Liver (tissue), 9 donors: ENCODE data around the gene SMOC2. TPM values are rescaled to one million over a fixed set of nuclear protein-coding genes. Genes with fewer than 3 reads are reported as not detected.

Experiments
- DNase-seq: peaks from one replicate; pipeline ENCODE4 v3.0.0-alpha.2; 2017; ENCODE audit warnings: low spot score
- H3K27ac ChIP-seq, 2 donors: one replicate each; pipeline ENCODE4 v1.7.0; 2013; ENCODE audit warnings: inconsistent platforms in 2 of 2, low read length in 2 of 2, control low read depth in 1 of 2, low read depth in 1 of 2, mild to moderate bottlenecking in 1 of 2
- H3K27me3 ChIP-seq, 4 donors: one replicate each; pipeline versions ENCODE4 v1.6.1 to v1.7.0; 2013; ENCODE audit warnings: low read length in 3 of 4, inconsistent platforms in 1 of 4, mild to moderate bottlenecking in 1 of 4, moderate library complexity in 1 of 4; ENCODE audit not compliant: control insufficient read depth in 4 of 4, insufficient read depth in 4 of 4
- H3K36me3 ChIP-seq, 4 donors: one replicate each; pipeline versions ENCODE4 v1.6.1 to v1.7.0; 2013; ENCODE audit warnings: low read length in 3 of 4, mild to moderate bottlenecking in 3 of 4, low read depth in 1 of 4, moderate library complexity in 1 of 4; ENCODE audit not compliant: control insufficient read depth in 4 of 4, insufficient read depth in 3 of 4
- H3K4me1 ChIP-seq, 4 donors: one replicate each; pipeline versions ENCODE4 v1.6.1 to v1.7.0; 2013; ENCODE audit warnings: low read length in 3 of 4, mild to moderate bottlenecking in 3 of 4, moderate library complexity in 1 of 4; ENCODE audit not compliant: control insufficient read depth in 4 of 4, insufficient read depth in 4 of 4
- H3K4me3 ChIP-seq, 3 donors: one replicate each; pipeline versions ENCODE4 v1.6.1 to v1.7.0; 2013; ENCODE audit warnings: low read length in 3 of 3, control low read depth in 1 of 3, low read depth in 1 of 3, mild to moderate bottlenecking in 1 of 3
- H3K9ac ChIP-seq, 2 donors: one replicate each; pipeline ENCODE4 v1.7.0; 2013; ENCODE audit warnings: low read length in 2 of 2, mild to moderate bottlenecking in 2 of 2, moderate library complexity in 2 of 2, control low read depth in 1 of 2, low read depth in 1 of 2
- H3K9me3 ChIP-seq, 4 donors: one replicate each; pipeline versions ENCODE4 v1.6.1 to v1.7.0; 2013; ENCODE audit warnings: low read length in 3 of 4; ENCODE audit not compliant: control insufficient read depth in 4 of 4
- ATF3 ChIP-seq: IDR thresholded peaks from 2 replicates; pipeline ENCODE4 v1.6.1; 2016; ENCODE audit warnings: antibody characterized with exemption
- EGR1 ChIP-seq, 2 donors: IDR thresholded peaks; 2 replicates each; pipeline ENCODE4 v1.6.1; 2016 to 2018; ENCODE audit warnings: antibody characterized with exemption in 2 of 2, low read depth in 2 of 2
- FOXA1 ChIP-seq: IDR thresholded peaks from 2 replicates; pipeline ENCODE4 v1.6.1; 2016; ENCODE audit warnings: antibody characterized with exemption
- FOXA2 ChIP-seq: IDR thresholded peaks from 2 replicates; pipeline ENCODE4 v1.6.1; 2016; ENCODE audit warnings: antibody characterized with exemption
- GABPA ChIP-seq, 2 donors: IDR thresholded peaks in 1 of 2; conservative IDR thresholded peaks in 1 of 2; 2 replicates each; pipeline ENCODE4 v1.6.1; 2016; ENCODE audit warnings: antibody characterized with exemption in 2 of 2, mild to moderate bottlenecking in 1 of 2, moderate library complexity in 1 of 2
- HNF4A ChIP-seq, 2 donors: conservative IDR thresholded peaks; 2 replicates each; pipeline ENCODE4 v1.6.1; 2016; ENCODE audit warnings: antibody characterized with exemption in 2 of 2, mild to moderate bottlenecking in 2 of 2
- HNF4G ChIP-seq: IDR thresholded peaks from 2 replicates; pipeline ENCODE4 v1.6.1; 2016; ENCODE audit warnings: antibody characterized with exemption
- JUND ChIP-seq, 2 donors: IDR thresholded peaks; 2 replicates each; pipeline ENCODE4 v1.6.1; 2016; ENCODE audit warnings: antibody characterized with exemption in 2 of 2
- NR2F2 ChIP-seq: IDR thresholded peaks from 2 replicates; pipeline ENCODE4 v1.6.1; 2016; ENCODE audit warnings: antibody characterized with exemption
- RAD21 ChIP-seq, 2 donors: IDR thresholded peaks; 2 replicates each; pipeline ENCODE4 v1.6.1; 2016; ENCODE audit warnings: antibody characterized with exemption in 2 of 2, mild to moderate bottlenecking in 2 of 2
- RXRA ChIP-seq, 2 donors: IDR thresholded peaks; 2 replicates each; pipeline ENCODE4 v1.6.1; 2017 to 2018; ENCODE audit warnings: antibody characterized with exemption in 2 of 2, mild to moderate bottlenecking in 1 of 2
- SP1 ChIP-seq: IDR thresholded peaks from 2 replicates; pipeline ENCODE4 v1.6.1; 2018; ENCODE audit warnings: antibody characterized with exemption, mild to moderate bottlenecking
- TAF1 ChIP-seq: conservative IDR thresholded peaks from 2 replicates; pipeline ENCODE4 v1.6.1; 2016; ENCODE audit warnings: antibody characterized with exemption, mild to moderate bottlenecking
- YY1 ChIP-seq: IDR thresholded peaks from 2 replicates; pipeline ENCODE4 v1.6.1; 2016; ENCODE audit warnings: antibody characterized with exemption, mild to moderate bottlenecking
- WGBS: extraction: QIAGEN DNeasy Blood & Tissue Kit; methylation state at CpG from one replicate; pipeline ENCODE4 v1.1.7; 2013; 5-methylcytosine and 5-hydroxymethylcytosine counted together
- polyA plus RNA-seq, 2 donors: library from polyadenylated mRNA; stranded (reverse) in 1 of 2; unstranded in 1 of 2; fragments of 200-250 nt in 1 of 2; fragments of >200 nt in 1 of 2; fragmentation: Nextera tagmentation in 1 of 2; extraction: Ambion mirVana in 1 of 2; gene quantifications; one replicate each; pipeline versions ENCODE4 v1.2.1 to v1.2.3, GENCODE V29; 2013 to 2015
- total RNA-seq, 2 donors: library from RNA; depleted of rRNA; stranded (reverse); fragments of >200 nt; gene quantifications; one replicate each; pipeline ENCODE4 v1.2.3, GENCODE V29; 2014
- TF ChIP-seq, protein P1 (sequence below): IDR thresholded peaks from 2 replicates; pipeline ENCODE4 v1.6.1; 2016; ENCODE audit warnings: antibody characterized with exemption, mild to moderate bottlenecking
- TF ChIP-seq, protein P2 (sequence below): fragments of 150-350 bp; IDR thresholded peaks from 2 replicates; pipeline ENCODE4 v1.5.1; 2017; ENCODE audit warnings: improper control_type of control experiment, low read depth, low read length; ENCODE audit not compliant: missing input control
- TF ChIP-seq, protein P3 (sequence below): IDR thresholded peaks from 2 replicates; pipeline ENCODE4 v1.6.1; 2016; ENCODE audit warnings: antibody characterized with exemption
- TF ChIP-seq, protein P4 (sequence below): IDR thresholded peaks from 2 replicates; pipeline ENCODE4 v1.6.1; 2016; ENCODE audit warnings: antibody characterized with exemption
- donor health status: healthy.
- donor health status: healthy.
- donor health status: healthy.
- donor health status: healthy.
- donor health status: healthy.

The SMOC2 gene
- total and polyA plus RNA-seq, 4 donors: 0.23 to 1.9 (median 1.1) TPM

DNA sequence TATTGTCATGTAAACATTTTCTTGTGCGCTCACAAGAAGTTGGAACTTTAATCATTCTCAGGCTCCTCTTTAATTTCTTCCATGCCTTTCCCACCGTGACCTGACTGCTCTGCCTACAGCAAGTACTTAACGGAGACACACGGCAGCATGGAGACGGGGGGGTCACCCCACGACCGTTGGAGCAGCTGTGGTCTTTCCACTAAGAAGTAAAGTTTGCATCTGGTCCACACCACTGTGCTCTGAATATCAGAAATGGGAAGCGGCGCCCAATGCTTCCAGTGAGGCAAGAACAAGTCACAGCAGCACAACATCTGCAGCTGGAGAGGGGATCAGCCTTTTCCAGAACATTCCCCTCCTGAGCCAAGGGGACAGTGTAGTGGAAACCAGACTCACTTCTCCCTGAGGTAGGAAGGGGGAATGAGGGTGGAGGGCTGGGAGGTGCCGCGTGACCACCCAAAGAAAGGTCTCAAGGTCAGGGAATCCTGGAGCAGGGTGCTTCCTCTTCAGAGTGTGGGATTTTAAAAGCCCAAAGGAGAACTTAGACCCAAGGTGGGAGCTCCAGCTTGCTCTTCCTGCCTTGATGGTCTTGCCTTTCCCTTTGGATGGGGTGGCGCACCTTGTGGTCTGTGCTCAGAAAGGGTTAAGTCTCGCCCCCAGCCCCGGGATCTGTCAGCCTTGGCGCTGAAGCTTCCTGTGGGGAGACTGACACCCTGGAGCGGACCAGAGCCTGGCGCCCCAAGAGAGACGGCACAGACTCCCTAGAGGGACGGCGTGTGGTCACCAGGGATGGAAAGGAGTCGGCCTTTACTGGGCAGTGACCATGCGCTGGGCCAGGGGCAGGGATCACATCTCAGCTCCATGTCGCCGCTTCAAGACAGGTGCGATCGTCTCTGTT lies 25.6 kb upstream of the SMOC2 start:
- Histone ChIP-seq H3K4me3 (no peak overlapping the region), H3K9ac (no peak overlapping the region), H3K27ac (no peak overlapping the region), H3K36me3 (no peaks in the 10 kb centered on the region), H3K4me1 (no peaks in the 10 kb centered on the region), H3K27me3 (no peaks in the 10 kb centered on the region), H3K9me3 (peaks cover 0 to 2% (median 0%) of the 10 kb centered on the region in 4 donors)
- 81% methylated on average over 26 of the region's 26 CpGs for WGBS
- TF ChIP-seq HNF4G: no peak
- TF ChIP-seq, protein P1, sequence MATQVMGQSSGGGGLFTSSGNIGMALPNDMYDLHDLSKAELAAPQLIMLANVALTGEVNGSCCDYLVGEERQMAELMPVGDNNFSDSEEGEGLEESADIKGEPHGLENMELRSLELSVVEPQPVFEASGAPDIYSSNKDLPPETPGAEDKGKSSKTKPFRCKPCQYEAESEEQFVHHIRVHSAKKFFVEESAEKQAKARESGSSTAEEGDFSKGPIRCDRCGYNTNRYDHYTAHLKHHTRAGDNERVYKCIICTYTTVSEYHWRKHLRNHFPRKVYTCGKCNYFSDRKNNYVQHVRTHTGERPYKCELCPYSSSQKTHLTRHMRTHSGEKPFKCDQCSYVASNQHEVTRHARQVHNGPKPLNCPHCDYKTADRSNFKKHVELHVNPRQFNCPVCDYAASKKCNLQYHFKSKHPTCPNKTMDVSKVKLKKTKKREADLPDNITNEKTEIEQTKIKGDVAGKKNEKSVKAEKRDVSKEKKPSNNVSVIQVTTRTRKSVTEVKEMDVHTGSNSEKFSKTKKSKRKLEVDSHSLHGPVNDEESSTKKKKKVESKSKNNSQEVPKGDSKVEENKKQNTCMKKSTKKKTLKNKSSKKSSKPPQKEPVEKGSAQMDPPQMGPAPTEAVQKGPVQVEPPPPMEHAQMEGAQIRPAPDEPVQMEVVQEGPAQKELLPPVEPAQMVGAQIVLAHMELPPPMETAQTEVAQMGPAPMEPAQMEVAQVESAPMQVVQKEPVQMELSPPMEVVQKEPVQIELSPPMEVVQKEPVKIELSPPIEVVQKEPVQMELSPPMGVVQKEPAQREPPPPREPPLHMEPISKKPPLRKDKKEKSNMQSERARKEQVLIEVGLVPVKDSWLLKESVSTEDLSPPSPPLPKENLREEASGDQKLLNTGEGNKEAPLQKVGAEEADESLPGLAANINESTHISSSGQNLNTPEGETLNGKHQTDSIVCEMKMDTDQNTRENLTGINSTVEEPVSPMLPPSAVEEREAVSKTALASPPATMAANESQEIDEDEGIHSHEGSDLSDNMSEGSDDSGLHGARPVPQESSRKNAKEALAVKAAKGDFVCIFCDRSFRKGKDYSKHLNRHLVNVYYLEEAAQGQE: no peak
- DNase-seq: peak; percentile 21

GRCh38 chr6:168415993-168416530 lies 24.9 kb upstream of the SMOC2 start:
- Histone ChIP-seq H3K9ac (no peak overlapping the region), H3K27me3 (no peaks in the 10 kb centered on the region), H3K4me3 (no peak overlapping the region), H3K27ac (no peak overlapping the region), H3K9me3 (peaks cover 0 to 2% (median 0%) of the 10 kb centered on the region in 4 donors), H3K4me1 (no peaks in the 10 kb centered on the region), H3K36me3 (no peaks in the 10 kb centered on the region)
- 88% methylated on average over 15 of the region's 15 CpGs for WGBS
- peak; percentile 29 for DNase-seq
- TF ChIP-seq YY1 (no peak), RXRA (IDR thresholded peaks at IDR 0.05) (no peak), HNF4G (no peak), ATF3 (no peak), FOXA1 (no peak), EGR1 (IDR thresholded peaks at IDR 0.05; ENCODE audit: low read depth in 2 of 2) (no peak), SP1 (no peak), RAD21 (IDR thresholded peaks at IDR 0.05) (no peak), NR2F2 (no peak), FOXA2 (no peak), GABPA (IDR thresholded peaks at IDR 0.05 in 1 of 2, conservative IDR thresholded peaks at IDR 0.05 in 1 of 2) (no peak), JUND (IDR thresholded peaks at IDR 0.05) (no peak), TAF1 (no peak), HNF4A (conservative IDR thresholded peaks at IDR 0.05) (no peak)
- TF ChIP-seq, protein P2, sequence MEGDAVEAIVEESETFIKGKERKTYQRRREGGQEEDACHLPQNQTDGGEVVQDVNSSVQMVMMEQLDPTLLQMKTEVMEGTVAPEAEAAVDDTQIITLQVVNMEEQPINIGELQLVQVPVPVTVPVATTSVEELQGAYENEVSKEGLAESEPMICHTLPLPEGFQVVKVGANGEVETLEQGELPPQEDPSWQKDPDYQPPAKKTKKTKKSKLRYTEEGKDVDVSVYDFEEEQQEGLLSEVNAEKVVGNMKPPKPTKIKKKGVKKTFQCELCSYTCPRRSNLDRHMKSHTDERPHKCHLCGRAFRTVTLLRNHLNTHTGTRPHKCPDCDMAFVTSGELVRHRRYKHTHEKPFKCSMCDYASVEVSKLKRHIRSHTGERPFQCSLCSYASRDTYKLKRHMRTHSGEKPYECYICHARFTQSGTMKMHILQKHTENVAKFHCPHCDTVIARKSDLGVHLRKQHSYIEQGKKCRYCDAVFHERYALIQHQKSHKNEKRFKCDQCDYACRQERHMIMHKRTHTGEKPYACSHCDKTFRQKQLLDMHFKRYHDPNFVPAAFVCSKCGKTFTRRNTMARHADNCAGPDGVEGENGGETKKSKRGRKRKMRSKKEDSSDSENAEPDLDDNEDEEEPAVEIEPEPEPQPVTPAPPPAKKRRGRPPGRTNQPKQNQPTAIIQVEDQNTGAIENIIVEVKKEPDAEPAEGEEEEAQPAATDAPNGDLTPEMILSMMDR: no peak
- TF ChIP-seq, protein P3, sequence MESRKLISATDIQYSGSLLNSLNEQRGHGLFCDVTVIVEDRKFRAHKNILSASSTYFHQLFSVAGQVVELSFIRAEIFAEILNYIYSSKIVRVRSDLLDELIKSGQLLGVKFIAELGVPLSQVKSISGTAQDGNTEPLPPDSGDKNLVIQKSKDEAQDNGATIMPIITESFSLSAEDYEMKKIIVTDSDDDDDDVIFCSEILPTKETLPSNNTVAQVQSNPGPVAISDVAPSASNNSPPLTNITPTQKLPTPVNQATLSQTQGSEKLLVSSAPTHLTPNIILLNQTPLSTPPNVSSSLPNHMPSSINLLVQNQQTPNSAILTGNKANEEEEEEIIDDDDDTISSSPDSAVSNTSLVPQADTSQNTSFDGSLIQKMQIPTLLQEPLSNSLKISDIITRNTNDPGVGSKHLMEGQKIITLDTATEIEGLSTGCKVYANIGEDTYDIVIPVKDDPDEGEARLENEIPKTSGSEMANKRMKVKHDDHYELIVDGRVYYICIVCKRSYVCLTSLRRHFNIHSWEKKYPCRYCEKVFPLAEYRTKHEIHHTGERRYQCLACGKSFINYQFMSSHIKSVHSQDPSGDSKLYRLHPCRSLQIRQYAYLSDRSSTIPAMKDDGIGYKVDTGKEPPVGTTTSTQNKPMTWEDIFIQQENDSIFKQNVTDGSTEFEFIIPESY: no peak
- TF ChIP-seq, protein P1: no peak
- TF ChIP-seq, protein P4, sequence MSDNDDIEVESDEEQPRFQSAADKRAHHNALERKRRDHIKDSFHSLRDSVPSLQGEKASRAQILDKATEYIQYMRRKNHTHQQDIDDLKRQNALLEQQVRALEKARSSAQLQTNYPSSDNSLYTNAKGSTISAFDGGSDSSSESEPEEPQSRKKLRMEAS: no peak
